ENCODE measurements around the gene MMP1. TPM values are rescaled to one million over a fixed set of nuclear protein-coding genes. Genes with fewer than 3 reads are reported as not detected.

MMP1 gene
- total and polyA plus RNA-seq, 4 donors, result 0.06 to 0.09 TPM; not detected in 2

GRCh38 chr11:102840018-102840417 is 42.1 kb upstream of the MMP1 start:
- TF ChIP-seq SP1 (IDR thresholded peaks at IDR 0.05), result no peak
- TF ChIP-seq ZBTB33 (IDR thresholded peaks at IDR 0.05), result no peak
- no peak for TF ChIP-seq TAF1 (conservative IDR thresholded peaks at IDR 0.05)
- no peak for TF ChIP-seq FOXA1 (IDR thresholded peaks at IDR 0.05)
- TF ChIP-seq RAD21 (IDR thresholded peaks at IDR 0.05), result no peak
- 59% methylated on average over 5 of the region's 5 CpGs for WGBS

GRCh38 chr11:102837646-102838045 is 39.7 kb upstream of the MMP1 start:
- Histone ChIP-seq H3K27me3 (ENCODE audit: control insufficient read depth in 4 of 4, insufficient read depth in 4 of 4, low read length in 3 of 4) (no peaks in the 10 kb centered on the region), H3K27ac (ENCODE audit: low read depth in 1 of 2, low read length in 2 of 2) (no peak overlapping the region), H3K36me3 (ENCODE audit: control insufficient read depth in 4 of 4, insufficient read depth in 3 of 4, low read depth in 1 of 4, low read length in 3 of 4) (no peaks in the 10 kb centered on the region), H3K4me1 (ENCODE audit: control insufficient read depth in 4 of 4, insufficient read depth in 4 of 4, low read length in 3 of 4) (no peaks in the 10 kb centered on the region), H3K4me3 (ENCODE audit: low read depth in 1 of 3, low read length in 3 of 3) (no peak overlapping the region), H3K9me3 (ENCODE audit: control insufficient read depth in 4 of 4, low read length in 3 of 4) (no peaks in the 10 kb centered on the region), H3K9ac (ENCODE audit: low read depth in 1 of 2, low read length in 2 of 2) (no peak overlapping the region)
- DNase-seq (ENCODE audit: low spot score), result no peak
- TF ChIP-seq JUND (IDR thresholded peaks at IDR 0.05) (no peak), HNF4A (conservative IDR thresholded peaks at IDR 0.05) (no peak), FOXA1 (IDR thresholded peaks at IDR 0.05) (no peak), YY1 (IDR thresholded peaks at IDR 0.05) (no peak), EGR1 (IDR thresholded peaks at IDR 0.05; ENCODE audit: low read depth in 2 of 2) (no peak), GABPA (IDR thresholded peaks at IDR 0.05 in 1 of 2, conservative IDR thresholded peaks at IDR 0.05 in 1 of 2) (no peak), FOXA2 (IDR thresholded peaks at IDR 0.05) (no peak), ATF3 (IDR thresholded peaks at IDR 0.05) (no peak), RAD21 (IDR thresholded peaks at IDR 0.05) (no peak), REST (IDR thresholded peaks at IDR 0.05) (no peak), TAF1 (conservative IDR thresholded peaks at IDR 0.05) (no peak), NR2F2 (IDR thresholded peaks at IDR 0.05) (no peak), ZBTB33 (IDR thresholded peaks at IDR 0.05) (no peak), HNF4G (IDR thresholded peaks at IDR 0.05) (no peak), SP1 (IDR thresholded peaks at IDR 0.05) (no peak), RXRA (IDR thresholded peaks at IDR 0.05) (no peak), MAX (IDR thresholded peaks at IDR 0.05) (no peak)
- 67% methylated on average over 2 of the region's 2 CpGs for WGBS

More at GRCh38 chr11:102840018-102840417, 42.1 kb upstream of the MMP1 start:
- no peak overlapping the region for H3K9ac ChIP-seq (ENCODE audit: low read depth in 1 of 2, low read length in 2 of 2)
- H3K4me3 ChIP-seq (ENCODE audit: low read depth in 1 of 3, low read length in 3 of 3), result no peak overlapping the region
- no peaks in the 10 kb centered on the region for H3K9me3 ChIP-seq (ENCODE audit: control insufficient read depth in 4 of 4, low read length in 3 of 4)
- H3K4me1 ChIP-seq (ENCODE audit: control insufficient read depth in 4 of 4, insufficient read depth in 4 of 4, low read length in 3 of 4), result no peaks in the 10 kb centered on the region
- peaks cover 0 to 2% (median 0%) of the 10 kb centered on the region in 4 donors for H3K27me3 ChIP-seq (ENCODE audit: control insufficient read depth in 4 of 4, insufficient read depth in 4 of 4, low read length in 3 of 4)
- no peaks in the 10 kb centered on the region for H3K36me3 ChIP-seq (ENCODE audit: control insufficient read depth in 4 of 4, insufficient read depth in 3 of 4, low read depth in 1 of 4, low read length in 3 of 4)
- H3K27ac ChIP-seq (ENCODE audit: low read depth in 1 of 2, low read length in 2 of 2), result no peak overlapping the region
- DNase-seq (ENCODE audit: low spot score), result no peak
